GM20000 (cell line): ENCODE data around the gene ORAI3.

Source experiments
- DNase-seq: peaks from one replicate; pipeline ENCODE4 v3.0.0; 2012; ENCODE audit warnings: low spot score
- TF ChIP-seq, protein P1 (sequence below): IDR thresholded peaks from 2 replicates; pipeline ENCODE4 v1.5.1; 2012; ENCODE audit warnings: mild to moderate bottlenecking, control low read depth; ENCODE audit errors: extremely low read depth, missing control alignments

Gene ORAI3

GRCh38 chr16:31001507-31002249 is 52.8 kb downstream of the ORAI3 start:
- TF ChIP-seq, protein P1, sequence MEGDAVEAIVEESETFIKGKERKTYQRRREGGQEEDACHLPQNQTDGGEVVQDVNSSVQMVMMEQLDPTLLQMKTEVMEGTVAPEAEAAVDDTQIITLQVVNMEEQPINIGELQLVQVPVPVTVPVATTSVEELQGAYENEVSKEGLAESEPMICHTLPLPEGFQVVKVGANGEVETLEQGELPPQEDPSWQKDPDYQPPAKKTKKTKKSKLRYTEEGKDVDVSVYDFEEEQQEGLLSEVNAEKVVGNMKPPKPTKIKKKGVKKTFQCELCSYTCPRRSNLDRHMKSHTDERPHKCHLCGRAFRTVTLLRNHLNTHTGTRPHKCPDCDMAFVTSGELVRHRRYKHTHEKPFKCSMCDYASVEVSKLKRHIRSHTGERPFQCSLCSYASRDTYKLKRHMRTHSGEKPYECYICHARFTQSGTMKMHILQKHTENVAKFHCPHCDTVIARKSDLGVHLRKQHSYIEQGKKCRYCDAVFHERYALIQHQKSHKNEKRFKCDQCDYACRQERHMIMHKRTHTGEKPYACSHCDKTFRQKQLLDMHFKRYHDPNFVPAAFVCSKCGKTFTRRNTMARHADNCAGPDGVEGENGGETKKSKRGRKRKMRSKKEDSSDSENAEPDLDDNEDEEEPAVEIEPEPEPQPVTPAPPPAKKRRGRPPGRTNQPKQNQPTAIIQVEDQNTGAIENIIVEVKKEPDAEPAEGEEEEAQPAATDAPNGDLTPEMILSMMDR = no peak
- DNase-seq = no peak

GRCh38 chr16:31002250-31002700 is 53.4 kb downstream of the ORAI3 start:
- TF ChIP-seq, protein P1 = no peak
- DNase-seq = no peak

DNA sequence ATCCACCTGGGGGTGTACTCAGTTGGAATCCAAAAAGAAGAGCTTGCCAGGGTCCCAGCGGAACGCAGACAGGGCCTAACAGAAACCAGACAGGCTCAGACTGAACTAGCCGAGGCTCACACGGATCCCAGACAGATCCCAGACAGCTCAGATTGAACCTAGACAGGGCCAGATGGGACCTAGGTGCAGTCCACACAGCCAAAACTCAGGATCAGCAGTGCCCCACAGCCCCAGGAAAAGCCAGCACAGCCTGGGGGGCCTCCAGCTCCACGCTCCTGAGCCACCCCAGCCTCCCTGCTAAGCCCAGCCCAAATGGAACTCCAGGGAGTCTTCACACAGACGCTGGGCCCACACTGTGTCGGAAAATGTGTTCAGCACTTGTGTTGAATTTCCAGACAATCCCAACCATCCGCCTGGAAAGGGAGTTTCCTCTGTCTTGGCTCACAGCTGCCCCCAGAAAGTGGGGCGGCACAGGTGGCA is 54.0 kb downstream of the ORAI3 start:
- no peak for DNase-seq
- TF ChIP-seq, protein P1 = no peak

DNA sequence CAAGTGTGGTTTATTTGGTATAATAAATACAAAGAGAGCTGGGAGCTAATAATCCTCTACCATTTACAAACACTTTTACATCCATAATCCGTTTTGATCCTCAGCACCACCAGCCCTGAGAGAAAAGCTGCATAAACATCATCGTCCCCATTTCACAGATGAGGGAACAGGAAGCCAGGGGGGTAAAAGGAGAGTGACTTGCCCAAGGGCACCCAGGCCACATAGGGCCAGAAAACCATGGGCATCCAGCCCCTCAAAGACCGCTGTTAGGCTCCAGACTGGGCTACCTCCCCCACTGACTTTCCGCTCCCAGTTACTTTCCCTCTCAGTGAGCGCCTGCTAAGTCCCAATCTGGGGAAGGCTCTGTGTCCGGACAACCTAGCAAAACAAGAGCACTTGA is 54.9 kb downstream of the ORAI3 start:
- TF ChIP-seq, protein P1 = no peak
- no peak for DNase-seq
